H9 (cell line): ENCODE data around the gene ASPRV1. TPM values are rescaled to one million over a fixed set of nuclear protein-coding genes. Genes with fewer than 3 reads are reported as not detected.

ENCODE experiments used
- DNase-seq: peaks from one replicate; pipeline ENCODE4 v3.0.0-alpha.2; 2017
- H2AFZ ChIP-seq: one replicate; pipeline ENCODE4 v1.6.1; 2013; ENCODE audit warnings: mild to moderate bottlenecking, low read length, control low read depth, moderate library complexity
- H2AK5ac ChIP-seq: 2 replicates; pipeline ENCODE4 v1.6.1; 2013; ENCODE audit warnings: low read length, control low read depth, mixed read lengths; ENCODE audit not compliant: insufficient read length
- H2BK120ac ChIP-seq: one replicate; pipeline ENCODE4 v1.6.1; 2013; ENCODE audit warnings: low read depth, mild to moderate bottlenecking, low read length, control low read depth, inconsistent platforms; ENCODE audit not compliant: poor library complexity, severe bottlenecking
- H2BK12ac ChIP-seq: 2 replicates; pipeline ENCODE4 v1.6.1; 2013; ENCODE audit warnings: low read length, control low read depth, mixed read lengths, low read depth; ENCODE audit not compliant: insufficient read length
- H2BK15ac ChIP-seq: 2 replicates; pipeline ENCODE4 v1.6.1; 2013; ENCODE audit warnings: low read depth, low read length, control low read depth
- H2BK20ac ChIP-seq: one replicate; pipeline ENCODE4 v1.6.1; 2013; ENCODE audit warnings: low read depth, mild to moderate bottlenecking, low read length, control low read depth, inconsistent platforms; ENCODE audit not compliant: poor library complexity, severe bottlenecking
- H2BK5ac ChIP-seq: 2 replicates; pipeline ENCODE4 v1.6.1; 2013; ENCODE audit warnings: low read length, control low read depth, mixed read lengths; ENCODE audit not compliant: insufficient read length
- H3K14ac ChIP-seq: 2 replicates; pipeline ENCODE4 v1.6.1; 2013; ENCODE audit warnings: low read length, control low read depth; ENCODE audit not compliant: insufficient read depth
- H3K18ac ChIP-seq: 2 replicates; pipeline ENCODE4 v1.6.1; 2013; ENCODE audit warnings: low read depth, mild to moderate bottlenecking, mixed read lengths, low read length, control low read depth; ENCODE audit not compliant: insufficient read length
- H3K23ac ChIP-seq: 2 replicates; pipeline ENCODE4 v1.6.1; 2013; ENCODE audit warnings: low read length, control low read depth, mixed read lengths, low read depth; ENCODE audit not compliant: insufficient read length
- H3K23me2 ChIP-seq: 2 replicates; pipeline ENCODE4 v1.6.1; 2013; ENCODE audit warnings: low read depth, mild to moderate bottlenecking, mixed read lengths, low read length, control low read depth; ENCODE audit not compliant: insufficient read length, poor library complexity, severe bottlenecking
- H3K27ac ChIP-seq: 2 replicates; pipeline ENCODE4 v1.5.1; 2013; ENCODE audit warnings: low read length, control low read depth, mixed read lengths, low read depth; ENCODE audit not compliant: insufficient read length
- H3K27me3 ChIP-seq: 2 replicates; pipeline ENCODE4 v1.6.1; 2013; ENCODE audit warnings: low read length, control low read depth, inconsistent platforms; ENCODE audit not compliant: insufficient read depth
- H3K4ac ChIP-seq: 2 replicates; pipeline ENCODE4 v1.6.1; 2013; ENCODE audit warnings: low read depth, mild to moderate bottlenecking, control low read depth, inconsistent platforms, low read length, moderate library complexity
- H3K4me1 ChIP-seq: 2 replicates; pipeline ENCODE4 v1.6.1; 2013; ENCODE audit warnings: low read length, control low read depth, inconsistent platforms; ENCODE audit not compliant: insufficient read depth
- H3K4me2 ChIP-seq: 2 replicates; pipeline ENCODE4 v1.6.1; 2013; ENCODE audit warnings: low read length, control low read depth, mixed read lengths; ENCODE audit not compliant: insufficient read length, insufficient read depth
- H3K56ac ChIP-seq: 2 replicates; pipeline ENCODE4 v1.6.1; 2013; ENCODE audit warnings: low read depth, mild to moderate bottlenecking, mixed read lengths, low read length, control low read depth; ENCODE audit not compliant: insufficient read length
- H3K79me1 ChIP-seq: 2 replicates; pipeline ENCODE4 v1.6.1; 2013; ENCODE audit warnings: low read depth, mild to moderate bottlenecking, moderate library complexity, low read length, control low read depth, inconsistent platforms; ENCODE audit not compliant: insufficient read depth, poor library complexity, severe bottlenecking
- H3K79me2 ChIP-seq: 2 replicates; pipeline ENCODE4 v1.6.1; 2013; ENCODE audit warnings: low read length, control low read depth, inconsistent platforms; ENCODE audit not compliant: insufficient read depth
- H3K9ac ChIP-seq: 2 replicates; pipeline ENCODE4 v1.6.1; 2013; ENCODE audit warnings: low read length, control low read depth, mixed read lengths; ENCODE audit not compliant: insufficient read length; ENCODE audit errors: extremely low read depth
- H3K9me3 ChIP-seq: one replicate; pipeline ENCODE4 v1.6.1; 2013; ENCODE audit warnings: low read depth, low read length, inconsistent platforms; ENCODE audit not compliant: control insufficient read depth
- H3T11ph ChIP-seq: one replicate; pipeline ENCODE4 v1.6.1; 2013; ENCODE audit warnings: mild to moderate bottlenecking, low read length, control low read depth, inconsistent platforms
- H4K20me1 ChIP-seq: one replicate; pipeline ENCODE4 v1.6.1; 2013; ENCODE audit not compliant: control insufficient read depth, insufficient read length, insufficient read depth
- H4K5ac ChIP-seq: 2 replicates; pipeline ENCODE4 v1.6.1; 2013; ENCODE audit warnings: low read depth, mild to moderate bottlenecking, mixed read lengths, low read length, control low read depth; ENCODE audit not compliant: insufficient read length
- H4K8ac ChIP-seq: replicated peaks from 2 replicates; pipeline ENCODE4 v1.6.1; 2013; ENCODE audit warnings: low read length, control low read depth, mixed read lengths, low read depth; ENCODE audit not compliant: insufficient read length
- H4K91ac ChIP-seq: 2 replicates; pipeline ENCODE4 v1.6.1; 2013; ENCODE audit warnings: low read depth, mild to moderate bottlenecking, moderate library complexity, mixed read lengths, low read length, control low read depth; ENCODE audit not compliant: insufficient read length
- H3K27ac Mint-ChIP-seq, 3 experiments: 2 replicates in 2 of 3; 3 replicates in 1 of 3; pipeline ENCODE4 v1.8.0; 2020 to 2021; ENCODE audit warnings: mixed read lengths in 3 of 3, mild to moderate bottlenecking in 1 of 3, moderate library complexity in 1 of 3
- H3K27me3 Mint-ChIP-seq: 2 replicates; pipeline ENCODE4 v1.8.0; 2021; ENCODE audit warnings: low read depth, mild to moderate bottlenecking, moderate library complexity, mixed read lengths
- H3K36me3 Mint-ChIP-seq, 3 experiments: 2 replicates in 2 of 3; 3 replicates in 1 of 3; pipeline ENCODE4 v1.8.0; 2020 to 2021; ENCODE audit warnings: low read depth in 3 of 3, mixed read lengths in 3 of 3; ENCODE audit not compliant: insufficient read depth in 1 of 3
- H3K4me1 Mint-ChIP-seq, 2 experiments: 2 replicates each; pipeline ENCODE4 v1.8.0; 2020; ENCODE audit warnings: mixed read lengths in 2 of 2
- H3K4me3 Mint-ChIP-seq, 2 experiments: 2 replicates in 1 of 2; 3 replicates in 1 of 2; pipeline ENCODE4 v1.8.0; 2020 to 2021; ENCODE audit warnings: mild to moderate bottlenecking in 2 of 2, mixed read lengths in 2 of 2, moderate library complexity in 1 of 2
- H3K9me3 Mint-ChIP-seq, 2 experiments: 2 replicates in 1 of 2; 3 replicates in 1 of 2; pipeline ENCODE4 v1.8.0; 2020; ENCODE audit warnings: mild to moderate bottlenecking in 2 of 2, mixed read lengths in 2 of 2, moderate library complexity in 1 of 2
- CTCF ChIP-seq: fragments of 200-600 bp; sonication (generic); conservative IDR thresholded peaks from 3 replicates; pipeline ENCODE4 v1.8.0; 2021; ENCODE audit warnings: antibody characterized with exemption, mild to moderate bottlenecking
- WGBS: extraction: QIAGEN DNeasy Blood & Tissue Kit; methylation state at CpG from one replicate; pipeline ENCODE4 v1.1.7; 2013; ENCODE audit warnings: missing lambda C conversion rate, low lambda C conversion rate, mixed read lengths; ENCODE audit not compliant: insufficient read length; ENCODE audit errors: extremely low coverage; 5-methylcytosine and 5-hydroxymethylcytosine counted together
- total RNA-seq: library from RNA; stranded (reverse); gene quantifications from 2 replicates; pipeline ENCODE4 v1.2.1, GENCODE V29; 2021

ASPRV1 gene
- total RNA-seq, 1 experiment from 2014 or later, result 0.57 TPM

GRCh38 chr2:70008290-70008689, 46.9 kb upstream of the ASPRV1 start:
- Histone ChIP-seq H2BK15ac (no peak overlapping the region), H4K91ac (no peak overlapping the region), H2BK5ac (no peak overlapping the region), H2BK20ac (no peak overlapping the region), H3K18ac (no peak overlapping the region), H3K4me1 (peaks cover 6% of the 10 kb centered on the region; the same call in 1 of the 2 replicates), H3K23ac (no peak overlapping the region), H3K79me1 (no peaks in the 10 kb centered on the region), H2BK120ac (no peak overlapping the region), H3K9ac (no peak overlapping the region), H2AFZ (no peak overlapping the region), H3K79me2 (no peaks in the 10 kb centered on the region), H3K23me2 (no peaks in the 10 kb centered on the region), H3K56ac (no peak overlapping the region), H3K4me2 (no peak overlapping the region), H3K27me3 (no peaks in the 10 kb centered on the region), H3K4ac (no peak overlapping the region), H3K27ac (no peak overlapping the region), H3T11ph (no peak overlapping the region), H2BK12ac (no peak overlapping the region), H3K14ac (no peak overlapping the region), H4K8ac (no peak overlapping the region), H3K9me3 (no peaks in the 10 kb centered on the region), H4K5ac (no peak overlapping the region), H4K20me1 (no peaks in the 10 kb centered on the region), H2AK5ac (no peak overlapping the region)
- Mint-ChIP-seq H3K9me3 (no peaks in the 10 kb centered on the region), H3K4me1 (peaks cover 22 to 26% of the 10 kb centered on the region in 2 experiments), H3K4me3 (no peak overlapping the region), H3K27ac (no peak overlapping the region), H3K36me3 (peaks cover 0 to 2% (median 0%) of the 10 kb centered on the region in 3 experiments; a peak in 1 of 7 replicates), H3K27me3 (no peaks in the 10 kb centered on the region)
- TF ChIP-seq CTCF, result no peak
- DNase-seq, result no peak
- no CpG with 5 or more reads among the region's 3 CpGs for WGBS
